Astrocyte (in vitro differentiated cells and primary cell): ENCODE measurements around the gene ADGRG6.

Experiments
- EZH2 ChIP-seq: IDR thresholded peaks from 2 replicates; pipeline ENCODE4 v1.6.1; 2012; ENCODE audit warnings: mild to moderate bottlenecking, low read length, inconsistent platforms; ENCODE audit not compliant: insufficient read depth
- TF ChIP-seq, protein P1 (sequence below): IDR thresholded peaks from 2 replicates; pipeline ENCODE4 v1.5.1; 2011; ENCODE audit warnings: low read depth, mild to moderate bottlenecking, inconsistent platforms, low read length, moderate library complexity; ENCODE audit not compliant: insufficient read depth

DNA sequence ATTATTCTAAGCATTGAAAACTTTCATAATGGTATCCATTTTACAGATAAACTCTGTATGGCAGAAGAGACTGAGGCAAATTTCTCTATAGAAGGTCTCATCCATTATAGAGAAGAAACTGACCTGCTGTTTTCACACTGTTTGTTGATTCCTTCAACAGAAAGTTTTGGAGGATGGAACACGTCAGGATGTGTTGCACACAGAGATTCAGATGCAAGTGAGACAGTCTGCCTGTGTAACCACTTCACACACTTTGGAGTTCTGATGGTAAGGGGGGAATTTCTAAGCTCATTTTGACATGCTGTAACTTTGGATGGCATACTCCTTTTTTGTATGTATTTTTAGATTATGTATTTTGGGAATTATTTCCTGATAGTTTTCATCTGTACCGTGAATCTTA, 109.3 kb downstream of the ADGRG6 start:
- TF ChIP-seq, protein P1, sequence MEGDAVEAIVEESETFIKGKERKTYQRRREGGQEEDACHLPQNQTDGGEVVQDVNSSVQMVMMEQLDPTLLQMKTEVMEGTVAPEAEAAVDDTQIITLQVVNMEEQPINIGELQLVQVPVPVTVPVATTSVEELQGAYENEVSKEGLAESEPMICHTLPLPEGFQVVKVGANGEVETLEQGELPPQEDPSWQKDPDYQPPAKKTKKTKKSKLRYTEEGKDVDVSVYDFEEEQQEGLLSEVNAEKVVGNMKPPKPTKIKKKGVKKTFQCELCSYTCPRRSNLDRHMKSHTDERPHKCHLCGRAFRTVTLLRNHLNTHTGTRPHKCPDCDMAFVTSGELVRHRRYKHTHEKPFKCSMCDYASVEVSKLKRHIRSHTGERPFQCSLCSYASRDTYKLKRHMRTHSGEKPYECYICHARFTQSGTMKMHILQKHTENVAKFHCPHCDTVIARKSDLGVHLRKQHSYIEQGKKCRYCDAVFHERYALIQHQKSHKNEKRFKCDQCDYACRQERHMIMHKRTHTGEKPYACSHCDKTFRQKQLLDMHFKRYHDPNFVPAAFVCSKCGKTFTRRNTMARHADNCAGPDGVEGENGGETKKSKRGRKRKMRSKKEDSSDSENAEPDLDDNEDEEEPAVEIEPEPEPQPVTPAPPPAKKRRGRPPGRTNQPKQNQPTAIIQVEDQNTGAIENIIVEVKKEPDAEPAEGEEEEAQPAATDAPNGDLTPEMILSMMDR, result no peak
- no peak for TF ChIP-seq EZH2
